ENCODE results near the gene FHAD1.
A peak's percentile ranks its signal among the peaks of the same experiment; 100 is the strongest.

The FHAD1 gene

GRCh38 chr1:15405106-15405850 is 158.3 kb downstream of the FHAD1 start:
- no peak for ATAC-seq
- TF ChIP-seq ESRRG (CRISPR knock-in tag; IDR thresholded peaks at IDR 0.05) (no peak), TOX (CRISPR knock-in tag; IDR thresholded peaks at IDR 0.05; ENCODE audit: borderline replicate concordance) (no peak), BACH2 (CRISPR knock-in tag; IDR thresholded peaks at IDR 0.05; ENCODE audit: borderline replicate concordance) (no peak), ZNF70 (CRISPR knock-in tag; IDR thresholded peaks at IDR 0.05) (no peak), OSR1 (CRISPR knock-in tag; IDR thresholded peaks at IDR 0.05) (no peak), POU6F1 (CRISPR knock-in tag; IDR thresholded peaks at IDR 0.05; ENCODE audit: borderline replicate concordance, low read depth) (no peak), GLIS3 (CRISPR knock-in tag; IDR thresholded peaks at IDR 0.05) (no peak), TCF4 (CRISPR knock-in tag; IDR thresholded peaks at IDR 0.05; ENCODE audit: borderline replicate concordance) (no peak), PPARA (CRISPR knock-in tag; IDR thresholded peaks at IDR 0.05; ENCODE audit: borderline replicate concordance) (no peak), ZNF565 (CRISPR knock-in tag; conservative IDR thresholded peaks at IDR 0.05; ENCODE audit: low read depth) (no peak), ZC3H10 (CRISPR knock-in tag; IDR thresholded peaks at IDR 0.05) (no peak), ZNF8 (CRISPR knock-in tag; IDR thresholded peaks at IDR 0.05) (no peak), ZFP3 (CRISPR knock-in tag; IDR thresholded peaks at IDR 0.05) (no peak), CSRNP3 (CRISPR knock-in tag; IDR thresholded peaks at IDR 0.05) (no peak)

GRCh38 chr1:15406614-15407559 is 159.9 kb downstream of the FHAD1 start:
- ATAC-seq: peak; percentile 35
- TF ChIP-seq ESRRG (CRISPR knock-in tag; IDR thresholded peaks at IDR 0.05) (no peak), ISL1 (CRISPR knock-in tag; IDR thresholded peaks at IDR 0.05) (no peak), CSRNP3 (CRISPR knock-in tag; IDR thresholded peaks at IDR 0.05) (no peak), OSR1 (CRISPR knock-in tag; IDR thresholded peaks at IDR 0.05) (no peak), GLIS3 (CRISPR knock-in tag; IDR thresholded peaks at IDR 0.05) (no peak), PPARA (CRISPR knock-in tag; IDR thresholded peaks at IDR 0.05; ENCODE audit: borderline replicate concordance) (no peak), BACH2 (CRISPR knock-in tag; IDR thresholded peaks at IDR 0.05; ENCODE audit: borderline replicate concordance) (no peak), ZFP30 (CRISPR knock-in tag; IDR thresholded peaks at IDR 0.05) (no peak)

GRCh38 chr1:15407580-15407979 is 160.6 kb downstream of the FHAD1 start:
- ATAC-seq: no peak
- TF ChIP-seq ZNF70 (CRISPR knock-in tag; IDR thresholded peaks at IDR 0.05): no peak
- TF ChIP-seq RARB (CRISPR knock-in tag; IDR thresholded peaks at IDR 0.05): no peak
- TF ChIP-seq BACH2 (CRISPR knock-in tag; IDR thresholded peaks at IDR 0.05; ENCODE audit: borderline replicate concordance): no peak
- TF ChIP-seq TOX (CRISPR knock-in tag; IDR thresholded peaks at IDR 0.05; ENCODE audit: borderline replicate concordance): no peak
- no peak for TF ChIP-seq ZNF565 (CRISPR knock-in tag; conservative IDR thresholded peaks at IDR 0.05; ENCODE audit: low read depth)
- TF ChIP-seq CREB5 (CRISPR knock-in tag; IDR thresholded peaks at IDR 0.05; ENCODE audit: low read depth): no peak
- no peak for TF ChIP-seq ZFP3 (CRISPR knock-in tag; IDR thresholded peaks at IDR 0.05)
- TF ChIP-seq TSHZ2 (CRISPR knock-in tag; IDR thresholded peaks at IDR 0.05): no peak
- TF ChIP-seq ZNF8 (CRISPR knock-in tag; IDR thresholded peaks at IDR 0.05): no peak
- no peak for TF ChIP-seq ZFP30 (CRISPR knock-in tag; IDR thresholded peaks at IDR 0.05)

Data from SK-N-SH treated with all-trans-retinoic acid at 6 μM for 48 hours (cell line).